Hepatocyte (in vitro differentiated cells): ENCODE measurements around the gene MAP4.

ENCODE experiments used
- EZH2 ChIP-seq: fragments of 200-600 bp; sonication (generic); IDR thresholded peaks from 2 replicates; pipeline ENCODE4 v1.6.1; 2016; ENCODE audit warnings: antibody characterized with exemption, mild to moderate bottlenecking, borderline replicate concordance
- EZH2phosphoT487 ChIP-seq: fragments of 200-600 bp; sonication (generic); IDR thresholded peaks from one replicate; pipeline ENCODE4 v1.6.1; 2018; ENCODE audit warnings: antibody characterized with exemption, mild to moderate bottlenecking, low read depth, moderate library complexity; ENCODE audit not compliant: unreplicated experiment, severe bottlenecking
- TF ChIP-seq, protein P1 (sequence below): fragments of 200-600 bp; sonication (generic); IDR thresholded peaks from 2 replicates; pipeline ENCODE4 v1.5.1; 2016; ENCODE audit warnings: antibody characterized with exemption, mild to moderate bottlenecking; ENCODE audit not compliant: poor library complexity

GRCh38 chr3:47912006-47912504, 104.2 kb downstream of the MAP4 start:
- TF ChIP-seq, protein P1, sequence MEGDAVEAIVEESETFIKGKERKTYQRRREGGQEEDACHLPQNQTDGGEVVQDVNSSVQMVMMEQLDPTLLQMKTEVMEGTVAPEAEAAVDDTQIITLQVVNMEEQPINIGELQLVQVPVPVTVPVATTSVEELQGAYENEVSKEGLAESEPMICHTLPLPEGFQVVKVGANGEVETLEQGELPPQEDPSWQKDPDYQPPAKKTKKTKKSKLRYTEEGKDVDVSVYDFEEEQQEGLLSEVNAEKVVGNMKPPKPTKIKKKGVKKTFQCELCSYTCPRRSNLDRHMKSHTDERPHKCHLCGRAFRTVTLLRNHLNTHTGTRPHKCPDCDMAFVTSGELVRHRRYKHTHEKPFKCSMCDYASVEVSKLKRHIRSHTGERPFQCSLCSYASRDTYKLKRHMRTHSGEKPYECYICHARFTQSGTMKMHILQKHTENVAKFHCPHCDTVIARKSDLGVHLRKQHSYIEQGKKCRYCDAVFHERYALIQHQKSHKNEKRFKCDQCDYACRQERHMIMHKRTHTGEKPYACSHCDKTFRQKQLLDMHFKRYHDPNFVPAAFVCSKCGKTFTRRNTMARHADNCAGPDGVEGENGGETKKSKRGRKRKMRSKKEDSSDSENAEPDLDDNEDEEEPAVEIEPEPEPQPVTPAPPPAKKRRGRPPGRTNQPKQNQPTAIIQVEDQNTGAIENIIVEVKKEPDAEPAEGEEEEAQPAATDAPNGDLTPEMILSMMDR, result no peak
- no peak for TF ChIP-seq EZH2phosphoT487
- TF ChIP-seq EZH2, result no peak
